Esophagus squamous epithelium (tissue), 5 donors: Measurements from ENCODE around the gene SLC25A4. TPM values are rescaled to one million over a fixed set of nuclear protein-coding genes. Genes with fewer than 3 reads are reported as not detected.

Experiments used
- DNase-seq: peaks from one replicate; lab custom pipeline; 2025; lab: John Stamatoyannopoulos, UW
- H3K27ac ChIP-seq, 4 donors: fragments of 200-600 bp; sonication (generic); one replicate each; pipeline ENCODE4 v1.5.1; 2016 to 2019; ENCODE audit warnings: mild to moderate bottlenecking in 1 of 4
- H3K27me3 ChIP-seq, 4 donors: fragments of 200-600 bp; sonication (generic); 1 replicate in 3 of 4; 2 replicates in 1 of 4; pipeline versions ENCODE4 v1.5.1 to v1.6.0; 2017 to 2021; ENCODE audit warnings: antibody characterized with exemption in 1 of 4
- H3K36me3 ChIP-seq, 3 donors: fragments of 200-600 bp; sonication (generic); one replicate each; pipeline ENCODE4 v1.5.1; 2016 to 2019
- H3K4me1 ChIP-seq, 3 donors: fragments of 200-600 bp; sonication (generic); one replicate each; pipeline ENCODE4 v1.5.1; 2017 to 2019
- H3K4me3 ChIP-seq, 4 donors: fragments of 200-600 bp; sonication (generic); 1 replicate in 3 of 4; 2 replicates in 1 of 4; pipeline ENCODE4 v1.5.1; 2016 to 2019; ENCODE audit warnings: mild to moderate bottlenecking in 2 of 4, moderate library complexity in 1 of 4
- H3K9me3 ChIP-seq, 3 donors: fragments of 200-600 bp; sonication (generic); one replicate each; pipeline ENCODE4 v1.5.1; 2016 to 2019
- CTCF ChIP-seq, 6 experiments: fragments of 450-650 bp in 4 of 6; fragments of 200-600 bp in 2 of 6; sonication (generic) in 2 of 6; IDR thresholded peaks; one replicate each; pipeline ENCODE4 v1.5.1; 2016 to 2019; ENCODE audit warnings: antibody characterized with exemption in 6 of 6, mild to moderate bottlenecking in 4 of 6, moderate library complexity in 4 of 6
- POLR2A ChIP-seq, 4 donors: fragments of 450-650 bp; IDR thresholded peaks; one replicate each; pipeline ENCODE4 v1.6.1; 2017; ENCODE audit warnings: antibody characterized with exemption in 4 of 4, mild to moderate bottlenecking in 4 of 4, moderate library complexity in 3 of 4
- WGBS, 2 donors: methylation state at CpG; one replicate each; pipeline ENCODE4 v1.1.5; 2018; 5-methylcytosine and 5-hydroxymethylcytosine counted together
- intact Hi-C: fragments of 100-400 bp; cut with DNase I; formaldehyde crosslinking; loops from one replicate; pipeline ENCODE4 v1.15.0; 2022
- total RNA-seq, 4 donors: library from RNA; depleted of rRNA; stranded (reverse); fragments of >200 nt; gene quantifications; one replicate each; pipeline ENCODE4 v1.1.0, GENCODE V29; 2016
- donor health status: DM: yes; HTN: yes; CAD: no.

The SLC25A4 gene
- total RNA-seq, 4 donors from 2014 or later = 12.4 to 24.0 (median 16.3) TPM

DNA sequence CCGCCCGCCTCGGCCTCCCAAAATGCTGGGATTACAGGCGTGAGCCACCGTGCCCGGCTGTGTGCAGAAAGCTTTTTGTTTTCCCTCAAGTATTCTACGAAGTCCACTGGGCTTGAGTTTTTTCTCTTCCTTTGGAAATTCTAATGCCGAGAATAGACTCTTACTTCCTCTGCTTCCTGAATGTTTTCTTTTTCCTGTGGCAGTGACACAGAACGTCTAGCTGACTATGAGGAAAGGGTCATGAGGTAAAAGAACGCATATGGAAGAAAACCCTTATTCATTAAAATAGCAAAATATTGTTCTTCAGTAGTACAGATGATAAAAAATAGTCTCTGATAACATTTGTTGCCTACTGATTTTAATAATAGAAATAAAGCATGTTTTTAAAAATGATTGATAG is 4.9 kb upstream of the SLC25A4 start:
- TF ChIP-seq CTCF (IDR thresholded peaks at IDR 0.05) (no peak), POLR2A (IDR thresholded peaks at IDR 0.05) (no peak)
- Histone ChIP-seq H3K27me3 (no peaks in the 10 kb centered on the region), H3K9me3 (no peaks in the 10 kb centered on the region), H3K36me3 (no peaks in the 10 kb centered on the region), H3K4me3 (no peak overlapping the region), H3K27ac (no peak overlapping the region), H3K4me1 (peaks cover 0 to 11% (median 5%) of the 10 kb centered on the region in 3 donors)
- no peak for DNase-seq
- intact Hi-C loops = no loop called here
- WGBS, 2 donors = 56 to 58% methylated on average over 8 to 10 of the region's 10 CpGs

- DNase-seq = no peak
- intact Hi-C loops = no loop called here
- TF ChIP-seq CTCF (IDR thresholded peaks at IDR 0.05) (no peak), POLR2A (IDR thresholded peaks at IDR 0.05) (no peak)
- Histone ChIP-seq H3K4me1 (peaks cover 0 to 23% (median 11%) of the 10 kb centered on the region in 3 donors), H3K27me3 (no peaks in the 10 kb centered on the region), H3K36me3 (no peaks in the 10 kb centered on the region), H3K9me3 (no peaks in the 10 kb centered on the region), H3K27ac (no peak overlapping the region), H3K4me3 (no peak overlapping the region)
- 61 to 74% methylated on average over 6 of the region's 6 CpGs for WGBS, 2 donors
These were observed 3.3 kb upstream of the SLC25A4 start for GRCh38 chr4:185139736-185140135.

- intact Hi-C loops = no loop called here
These were observed 1.3 kb upstream of the SLC25A4 start for GRCh38 chr4:185141777-185142176.

DNA sequence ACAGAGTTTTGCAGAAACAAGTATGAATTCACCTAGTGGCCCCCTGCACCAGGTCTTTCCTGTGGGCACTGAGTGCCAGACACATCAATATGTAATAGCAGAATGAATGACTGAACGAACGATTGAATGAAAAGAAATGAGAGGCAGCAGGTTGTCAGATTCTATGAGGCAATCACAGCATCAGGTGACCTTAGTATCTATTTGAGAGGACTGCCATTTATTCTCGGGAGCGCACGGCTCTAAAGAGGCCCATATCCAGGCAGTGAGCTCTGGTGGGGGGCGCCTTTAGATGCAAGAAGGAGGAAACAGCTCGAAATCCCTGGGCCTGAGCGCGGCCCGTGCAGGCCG is 528 bp upstream of the SLC25A4 start:
- Histone ChIP-seq H3K27ac (peak overlapping the region; percentile 81 to 92 (median 87)), H3K9me3 (no peaks in the 10 kb centered on the region), H3K4me3 (peak overlapping the region; percentile 56 to 91 (median 76)), H3K36me3 (peaks cover 0 to 24% (median 0%) of the 10 kb centered on the region in 3 donors), H3K4me1 (peaks cover 0 to 36% (median 11%) of the 10 kb centered on the region in 3 donors), H3K27me3 (no peaks in the 10 kb centered on the region)
- 0 to 17% methylated on average over 6 to 8 of the region's 11 CpGs for WGBS, 2 donors
- TF ChIP-seq POLR2A (IDR thresholded peaks at IDR 0.05) (no peak), CTCF (IDR thresholded peaks at IDR 0.05) (no peak)
- DNase-seq = no peak
- intact Hi-C loops = no loop called here

More at GRCh38 chr4:185141777-185142176, 1.3 kb upstream of the SLC25A4 start:
- Histone ChIP-seq H3K4me3 (no peak overlapping the region), H3K4me1 (peaks cover 0 to 36% (median 11%) of the 10 kb centered on the region in 3 donors), H3K9me3 (no peaks in the 10 kb centered on the region), H3K36me3 (peaks cover 0 to 17% (median 0%) of the 10 kb centered on the region in 3 donors), H3K27me3 (no peaks in the 10 kb centered on the region), H3K27ac (no peak overlapping the region)
- WGBS, 2 donors = 79 to 85% methylated on average over 5 to 6 of the region's 6 CpGs
- DNase-seq = no peak
- TF ChIP-seq POLR2A (IDR thresholded peaks at IDR 0.05) (no peak), CTCF (IDR thresholded peaks at IDR 0.05) (no peak)

- DNase-seq = no peak
- intact Hi-C loops = no loop called here
- H3K27ac ChIP-seq = peak overlapping the region; percentile 81 to 92 (median 87)
These were observed 519 bp downstream of the SLC25A4 start for GRCh38 chr4:185143601-185143969.

More at GRCh38 chr4:185143601-185143969, 519 bp downstream of the SLC25A4 start:
- TF ChIP-seq CTCF (IDR thresholded peaks at IDR 0.05) = no peak
- no peak for TF ChIP-seq POLR2A (IDR thresholded peaks at IDR 0.05)
- Histone ChIP-seq H3K9me3 (no peaks in the 10 kb centered on the region), H3K36me3 (peaks cover 0 to 33% (median 0%) of the 10 kb centered on the region in 3 donors), H3K4me3 (peak overlapping the region; percentile 56 to 91 (median 76)), H3K4me1 (peaks cover 0 to 36% (median 11%) of the 10 kb centered on the region in 3 donors), H3K27me3 (no peaks in the 10 kb centered on the region)
- WGBS, 2 donors = 1 to 3% methylated on average over 11 to 17 of the region's 30 CpGs
